NT2/D1 (cell line): ENCODE data around the gene EPB41.

Experiments used
- SUZ12 ChIP-seq: IDR thresholded peaks from 2 replicates; pipeline ENCODE4 v1.6.1; 2011; ENCODE audit not compliant: insufficient read length, insufficient read depth; ENCODE audit errors: extremely low read depth
- YY1 ChIP-seq: IDR thresholded peaks from 2 replicates; pipeline ENCODE4 v1.6.1; 2011; ENCODE audit not compliant: insufficient read length, insufficient read depth
- ZNF274 ChIP-seq: IDR thresholded peaks from 2 replicates; pipeline ENCODE4 v1.6.1; 2011; ENCODE audit warnings: mild to moderate bottlenecking, low read depth, low read length

DNA sequence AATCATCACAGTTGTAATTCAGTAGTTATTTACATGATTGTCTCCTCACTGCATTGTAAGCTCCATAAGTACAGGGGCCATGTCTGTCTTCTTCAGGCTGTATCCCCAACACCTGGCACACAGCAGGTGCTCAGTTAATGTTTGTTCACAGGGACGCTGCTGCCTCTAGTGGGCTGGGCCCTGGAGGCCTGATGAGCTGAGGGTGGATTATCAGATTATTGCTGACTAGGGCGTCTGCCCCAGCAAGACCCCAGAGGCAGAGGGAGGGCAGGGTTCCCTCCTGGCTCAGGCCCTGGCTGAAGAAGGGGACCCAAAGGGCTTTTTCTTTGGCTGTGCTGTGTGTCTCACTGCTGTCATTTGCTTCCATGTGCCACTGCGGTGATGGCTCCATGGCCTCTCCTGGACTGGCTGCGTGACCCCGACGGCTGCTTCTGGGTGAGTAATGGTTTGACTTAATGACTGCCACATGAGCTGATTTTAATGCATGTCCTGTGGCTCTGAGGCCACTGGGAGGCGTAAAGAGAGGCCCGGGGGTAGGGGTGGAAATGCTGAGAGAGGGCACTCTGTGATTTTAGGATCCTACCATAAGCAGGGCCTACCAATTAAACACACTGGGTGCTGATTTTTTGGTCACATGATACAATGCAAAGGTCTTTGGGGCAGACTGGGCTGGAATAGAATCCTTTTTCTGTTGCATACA lies 20.8 kb upstream of the EPB41 start:
- TF ChIP-seq ZNF274 (no peak), SUZ12 (no peak), YY1 (no peak)
